HG02938 (cell line): ENCODE results near the gene SPP1.
A peak's percentile ranks its signal among the peaks of the same experiment; 100 is the strongest.
"Not testable (repeated sequence)": the region's sequence is repeated elsewhere in the genome, so short reads cannot be mapped to it uniquely, and the experiment has no call there.

Experiments used
- ATAC-seq: cut with Tn5 transposase; IDR thresholded peaks from one replicate; pipeline ENCODE4 v1.9.1; 2021; ENCODE audit warnings: mild to moderate bottlenecking, moderate library complexity; ENCODE audit not compliant: unreplicated experiment

SPP1 gene

GRCh38 chr4:87975466-87975865, at the start of gene SPP1:
TSS of gene SPP1 (plus strand) at chr4:87975714. CDS start at chr4:87976896, 1,182 bp downstream.
- ATAC-seq: peak; percentile 66

- no peak for ATAC-seq
Measured at GRCh38 chr4:87926554-87927098, 48.9 kb upstream of the SPP1 start.

GRCh38 chr4:87930629-87931028, 44.9 kb upstream of the SPP1 start:
- ATAC-seq: no peak

- no peak for ATAC-seq
Measured at GRCh38 chr4:87931932-87932331, 43.6 kb upstream of the SPP1 start.

- ATAC-seq: no peak
Measured at GRCh38 chr4:87932718-87933141, 42.8 kb upstream of the SPP1 start.

- no peak for ATAC-seq
Measured at GRCh38 chr4:87933337-87933736, 42.2 kb upstream of the SPP1 start.

- ATAC-seq: no peak
Measured at GRCh38 chr4:87934157-87934704, 41.3 kb upstream of the SPP1 start.

- no peak for ATAC-seq
Measured at GRCh38 chr4:87934973-87935372, 40.5 kb upstream of the SPP1 start.

- ATAC-seq: not testable (repeated sequence)
Measured at GRCh38 chr4:87935954-87936353, 39.6 kb upstream of the SPP1 start.

- no peak for ATAC-seq
Measured at GRCh38 chr4:87937523-87937922, 38.0 kb upstream of the SPP1 start.

GRCh38 chr4:87938746-87939145, 36.8 kb upstream of the SPP1 start:
- no peak for ATAC-seq

GRCh38 chr4:87939978-87940690, 35.4 kb upstream of the SPP1 start:
- no peak for ATAC-seq

- not testable (repeated sequence) for ATAC-seq
Measured at GRCh38 chr4:87940809-87941208, 34.7 kb upstream of the SPP1 start.

GRCh38 chr4:87941537-87942392, 33.7 kb upstream of the SPP1 start:
- ATAC-seq: no peak

- no peak for ATAC-seq
Measured at GRCh38 chr4:87943660-87944149, 31.8 kb upstream of the SPP1 start.

GRCh38 chr4:87944967-87945366, 30.5 kb upstream of the SPP1 start:
- ATAC-seq: no peak

- ATAC-seq: no peak
Measured at GRCh38 chr4:87946766-87947165, 28.7 kb upstream of the SPP1 start.

GRCh38 chr4:87947381-87948160, 27.9 kb upstream of the SPP1 start:
- no peak for ATAC-seq

GRCh38 chr4:87949961-87950360, 25.6 kb upstream of the SPP1 start:
- ATAC-seq: no peak

GRCh38 chr4:87950493-87950892, 25.0 kb upstream of the SPP1 start:
- ATAC-seq: no peak
